DND-41 (cell line): ENCODE results near the gene RAPSN.

Source experiments
- ATAC-seq: fragments of 200-7000 bp; cut with Tn5 transposase; 3 replicates; pipeline ENCODE4 v1.9.1; 2021; ENCODE audit warnings: low read depth; ENCODE audit not compliant: insufficient read depth
- DNase-seq: peaks from one replicate; pipeline ENCODE4 v3.0.0-alpha.2; 2020
- H2AFZ ChIP-seq: 2 replicates; pipeline ENCODE4 v1.6.0; 2012; ENCODE audit warnings: low read depth, low read length
- H3K27ac ChIP-seq: 2 replicates; pipeline ENCODE4 v1.5.1; 2012; ENCODE audit warnings: low read length, inconsistent platforms
- H3K27me3 ChIP-seq: fragments of 200-600 bp; sonication (generic); 2 replicates; pipeline ENCODE4 v1.6.0; 2012; ENCODE audit warnings: low read length, mild to moderate bottlenecking, inconsistent platforms; ENCODE audit not compliant: insufficient read depth, poor library complexity
- H3K36me3 ChIP-seq: 2 replicates; pipeline ENCODE4 v1.5.1; 2012; ENCODE audit warnings: low read length, inconsistent platforms; ENCODE audit not compliant: insufficient read depth
- H3K4me1 ChIP-seq: 2 replicates; pipeline ENCODE4 v1.5.1; 2012; ENCODE audit warnings: mild to moderate bottlenecking, low read length; ENCODE audit not compliant: insufficient read depth
- H3K4me2 ChIP-seq: 2 replicates; pipeline ENCODE4 v1.6.0; 2012; ENCODE audit warnings: mild to moderate bottlenecking, moderate library complexity, low read length, inconsistent platforms; ENCODE audit not compliant: insufficient read depth
- H3K4me3 ChIP-seq, 2 experiments: fragments of 200-600 bp in 1 of 2; shearing (Covaris generic) in 1 of 2; 2 replicates each; pipeline ENCODE4 v1.5.1; 2012 to 2016; ENCODE audit warnings: inconsistent platforms in 2 of 2, low read length in 2 of 2, mild to moderate bottlenecking in 2 of 2, low read depth in 1 of 2, moderate library complexity in 1 of 2
- H3K79me2 ChIP-seq: 2 replicates; pipeline ENCODE4 v1.6.0; 2012; ENCODE audit warnings: low read length, inconsistent platforms; ENCODE audit not compliant: insufficient read depth
- H3K9ac ChIP-seq: 2 replicates; pipeline ENCODE4 v1.6.0; 2012; ENCODE audit warnings: low read depth, mild to moderate bottlenecking, inconsistent platforms, low read length, moderate library complexity
- H3K9me3 ChIP-seq: 2 replicates; pipeline ENCODE4 v1.5.1; 2012; ENCODE audit warnings: low read length, moderate library complexity, mild to moderate bottlenecking, inconsistent platforms; ENCODE audit not compliant: insufficient read depth, severe bottlenecking
- H4K20me1 ChIP-seq: 2 replicates; pipeline ENCODE4 v1.6.0; 2012; ENCODE audit warnings: low read length; ENCODE audit not compliant: insufficient read depth
- EZH2 ChIP-seq: IDR thresholded peaks from 3 replicates; pipeline ENCODE4 v1.6.1; 2012; ENCODE audit warnings: borderline replicate concordance, low read depth, mild to moderate bottlenecking, moderate library complexity, low read length, inconsistent platforms; ENCODE audit not compliant: severe bottlenecking
- TF ChIP-seq, protein P1 (sequence below): IDR thresholded peaks from 2 replicates; pipeline ENCODE4 v1.5.1; 2012; ENCODE audit warnings: borderline replicate concordance, low read length, moderate library complexity, mild to moderate bottlenecking; ENCODE audit not compliant: poor library complexity, severe bottlenecking; ENCODE audit errors: extremely low read depth

Gene RAPSN

DNA sequence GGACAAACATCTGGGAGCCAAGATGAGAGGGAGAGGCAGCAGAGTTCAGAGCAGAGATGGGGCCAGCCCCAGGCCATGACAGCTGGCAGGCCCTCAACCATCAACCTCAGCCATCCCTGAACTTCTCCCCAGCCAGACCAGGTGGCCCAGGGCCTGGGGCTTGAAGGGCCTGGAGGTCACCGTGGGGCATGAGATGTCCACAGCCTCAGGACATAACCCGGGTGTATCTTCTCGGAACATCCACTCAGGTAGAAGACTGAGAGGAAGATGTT lies 53.0 kb downstream of the RAPSN start:
- Histone ChIP-seq H3K36me3 (no peaks in the 10 kb centered on the region), H3K4me2 (no peak overlapping the region), H3K27me3 (no peaks in the 10 kb centered on the region), H3K9me3 (no peaks in the 10 kb centered on the region), H3K9ac (no peak overlapping the region), H3K4me1 (peaks cover 26% of the 10 kb centered on the region), H3K27ac (no peak overlapping the region), H2AFZ (no peak overlapping the region), H3K79me2 (no peaks in the 10 kb centered on the region), H3K4me3 (no peak overlapping the region), H4K20me1 (no peaks in the 10 kb centered on the region)
- ATAC-seq (no peak), DNase-seq (no peak)
- no peak for TF ChIP-seq EZH2
- TF ChIP-seq, protein P1, sequence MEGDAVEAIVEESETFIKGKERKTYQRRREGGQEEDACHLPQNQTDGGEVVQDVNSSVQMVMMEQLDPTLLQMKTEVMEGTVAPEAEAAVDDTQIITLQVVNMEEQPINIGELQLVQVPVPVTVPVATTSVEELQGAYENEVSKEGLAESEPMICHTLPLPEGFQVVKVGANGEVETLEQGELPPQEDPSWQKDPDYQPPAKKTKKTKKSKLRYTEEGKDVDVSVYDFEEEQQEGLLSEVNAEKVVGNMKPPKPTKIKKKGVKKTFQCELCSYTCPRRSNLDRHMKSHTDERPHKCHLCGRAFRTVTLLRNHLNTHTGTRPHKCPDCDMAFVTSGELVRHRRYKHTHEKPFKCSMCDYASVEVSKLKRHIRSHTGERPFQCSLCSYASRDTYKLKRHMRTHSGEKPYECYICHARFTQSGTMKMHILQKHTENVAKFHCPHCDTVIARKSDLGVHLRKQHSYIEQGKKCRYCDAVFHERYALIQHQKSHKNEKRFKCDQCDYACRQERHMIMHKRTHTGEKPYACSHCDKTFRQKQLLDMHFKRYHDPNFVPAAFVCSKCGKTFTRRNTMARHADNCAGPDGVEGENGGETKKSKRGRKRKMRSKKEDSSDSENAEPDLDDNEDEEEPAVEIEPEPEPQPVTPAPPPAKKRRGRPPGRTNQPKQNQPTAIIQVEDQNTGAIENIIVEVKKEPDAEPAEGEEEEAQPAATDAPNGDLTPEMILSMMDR, result no peak

DNA sequence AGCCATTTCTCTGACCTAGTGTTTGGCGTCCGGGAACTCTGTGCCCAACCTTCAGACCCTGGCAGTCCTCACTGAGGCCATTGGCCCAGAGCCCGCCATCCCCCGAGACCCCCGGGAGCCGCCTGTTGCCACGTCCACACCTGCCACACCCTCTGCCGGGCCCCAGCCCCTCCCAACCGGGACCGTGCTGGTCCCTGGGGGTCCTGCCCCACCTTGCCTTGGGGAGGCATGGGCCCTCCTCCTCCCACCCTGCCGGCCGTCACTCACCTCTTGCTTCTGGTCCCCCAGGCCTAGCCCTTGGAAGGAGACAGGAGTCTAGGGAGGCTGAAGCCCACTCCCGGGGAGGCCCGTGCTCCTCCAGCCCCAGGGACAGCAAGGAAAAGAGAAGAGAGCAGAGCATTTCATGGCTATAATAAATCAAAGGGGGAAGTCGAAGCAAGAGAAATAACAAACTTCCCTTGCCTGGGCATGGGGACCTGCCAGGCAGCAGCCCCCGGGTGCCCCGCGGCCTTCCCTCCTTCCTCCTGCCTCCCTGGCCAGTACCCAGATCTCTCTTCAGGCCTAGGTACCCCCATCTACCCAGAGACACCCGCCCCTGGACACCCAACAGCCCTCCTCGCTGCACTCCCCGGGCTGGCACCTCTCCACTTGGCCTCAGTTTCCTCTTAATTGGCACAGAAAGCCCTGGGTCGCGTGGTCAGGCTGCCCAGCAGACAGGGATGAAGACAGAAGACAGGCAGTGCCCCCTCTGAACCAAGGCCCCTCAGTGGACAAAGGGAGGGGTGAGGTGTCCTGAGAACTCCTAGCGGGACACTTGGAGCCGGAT lies 53.5 kb downstream of the RAPSN start:
- no peak overlapping the region for H3K9ac ChIP-seq
- no peak for TF ChIP-seq EZH2
- TF ChIP-seq, protein P1, result no peak
- no peak overlapping the region for H3K4me2 ChIP-seq
- H3K27ac ChIP-seq, result 0 out of 2 replicates have a peak overlapping the region, but pooled peaks have one; percentile 47
- no peaks in the 10 kb centered on the region for H3K79me2 ChIP-seq
- H3K36me3 ChIP-seq, result no peaks in the 10 kb centered on the region
- H3K27me3 ChIP-seq, result no peaks in the 10 kb centered on the region
- ATAC-seq (no peak), DNase-seq (no peak)
- H3K4me1 ChIP-seq, result peaks cover 25% of the 10 kb centered on the region
- H4K20me1 ChIP-seq, result no peaks in the 10 kb centered on the region
- no peak overlapping the region for H2AFZ ChIP-seq
- H3K9me3 ChIP-seq, result no peaks in the 10 kb centered on the region
- H3K4me3 ChIP-seq, result no peak overlapping the region

DNA sequence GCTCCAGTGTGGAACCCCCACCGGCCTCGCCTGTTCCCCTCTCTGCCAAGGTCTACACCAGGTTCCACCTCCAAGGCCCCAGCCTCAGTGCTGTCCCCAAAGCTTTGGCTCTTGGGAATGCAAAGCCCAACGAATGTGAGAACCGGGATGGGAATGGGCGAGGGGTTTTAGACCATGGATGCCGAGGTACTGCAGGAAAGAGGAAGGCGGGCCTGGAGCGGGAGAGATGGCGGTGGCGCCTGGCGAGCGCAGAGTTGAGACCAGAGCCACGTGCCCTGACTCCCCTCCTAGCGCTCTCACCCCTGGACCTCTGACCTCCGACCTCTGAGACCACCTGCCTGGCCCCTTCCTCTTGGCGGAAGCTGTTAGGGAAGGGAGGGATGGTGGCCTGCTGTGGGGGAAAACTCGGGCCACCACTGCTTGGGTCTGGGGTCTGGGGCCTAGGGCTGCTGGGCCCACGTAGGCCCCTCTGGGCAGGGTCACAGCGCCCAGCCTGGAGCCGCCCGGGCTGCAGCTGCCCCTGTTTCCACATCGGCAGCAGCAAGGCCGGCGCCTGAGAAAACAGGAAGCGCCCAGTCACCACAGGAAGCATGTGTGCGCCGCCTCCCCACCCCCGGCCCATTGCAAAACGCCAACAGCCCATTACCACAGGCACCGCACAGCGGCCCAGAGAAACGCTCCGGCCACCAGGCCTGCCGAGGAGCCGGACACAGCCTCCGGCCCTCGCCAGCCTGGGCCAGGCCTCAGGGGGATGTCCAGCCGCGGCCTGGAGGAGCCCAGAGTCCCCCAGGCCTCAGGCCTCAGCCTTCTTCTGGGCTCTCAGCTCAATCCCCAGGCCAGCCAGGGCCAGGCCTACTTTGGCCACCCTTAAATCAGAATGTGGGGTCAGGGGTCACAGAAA lies 54.4 kb downstream of the RAPSN start:
- Histone ChIP-seq H3K36me3 (no peaks in the 10 kb centered on the region), H3K4me1 (peaks cover 18% of the 10 kb centered on the region), H3K9ac (no peak overlapping the region), H3K79me2 (no peaks in the 10 kb centered on the region), H2AFZ (no peak overlapping the region), H3K27ac (peak overlapping the region; percentile 47; the same call in 1 of the 2 replicates), H4K20me1 (no peaks in the 10 kb centered on the region), H3K9me3 (no peaks in the 10 kb centered on the region), H3K4me3 (no peak overlapping the region), H3K4me2 (no peak overlapping the region), H3K27me3 (no peaks in the 10 kb centered on the region)
- TF ChIP-seq EZH2, result no peak
- TF ChIP-seq, protein P1, result no peak
- ATAC-seq (peak; percentile 79), DNase-seq (peak; percentile 56)
